K562 (cell line): ENCODE data around the gene TRIM4. TPM values are rescaled to one million over a fixed set of nuclear protein-coding genes. Genes with fewer than 3 reads are reported as not detected.

ENCODE experiments used
- DIDO1 ChIP-seq: fragments of 450-650 bp; IDR thresholded peaks from 2 replicates; pipeline ENCODE4 v1.6.1; 2016; ENCODE audit warnings: low read depth, missing biosample characterization, missing genetic modification characterization
- E2F1 ChIP-seq: sonication (generic); formaldehyde crosslinking; IDR thresholded peaks from 2 replicates; pipeline ENCODE4 v1.8.1; 2023; ENCODE audit warnings: mild to moderate bottlenecking, missing genetic modification reagents, moderate library complexity
- NR0B1 ChIP-seq: fragments of 450-650 bp; IDR thresholded peaks from one replicate; pipeline ENCODE4 v1.6.1; 2018; ENCODE audit warnings: mild to moderate bottlenecking, moderate library complexity; ENCODE audit not compliant: partially characterized antibody
- NR2C1 ChIP-seq, 2 experiments: fragments of 450-650 bp; IDR thresholded peaks; 2 replicates each; pipeline ENCODE4 v1.6.1; 2017; ENCODE audit warnings: mild to moderate bottlenecking in 2 of 2, antibody characterized with exemption in 1 of 2, inconsistent platforms in 1 of 2, missing compliant biosample characterization in 1 of 2, missing genetic modification characterization in 1 of 2
- NRF1 ChIP-seq, 2 experiments: fragments of 450-650 bp; IDR thresholded peaks in 1 of 2; conservative IDR thresholded peaks in 1 of 2; 2 replicates each; pipeline ENCODE4 v1.6.1; 2014; ENCODE audit warnings: mild to moderate bottlenecking in 2 of 2
- ZNF212 ChIP-seq: fragments of 450-650 bp; formaldehyde crosslinking; IDR thresholded peaks from 2 replicates; pipeline ENCODE4 v1.4.0; 2020; ENCODE audit warnings: mild to moderate bottlenecking
- ZNF639 ChIP-seq, 2 experiments: fragments of 200-800 bp in 1 of 2; sonication (Bioruptor generic) in 1 of 2; sonication (generic) in 1 of 2; formaldehyde crosslinking in 1 of 2; IDR thresholded peaks in 1 of 2; conservative IDR thresholded peaks in 1 of 2; 2 replicates each; pipeline versions ENCODE4 v1.5.0 to v1.6.1; 2016 to 2020; ENCODE audit warnings: missing compliant biosample characterization in 1 of 2, missing genetic modification characterization in 1 of 2, missing genetic modification reagents in 1 of 2
- polyA plus RNA-seq, 8 experiments: library from polyadenylated mRNA; depleted of rRNA in 4 of 8; stranded (reverse) in 5 of 8; unstranded in 3 of 8; fragments of >200 nt; fragmentation: Nextera tagmentation in 2 of 8; fragmentation: Illumina TruSeq in 1 of 8; extraction: Ambion mirVana in 2 of 8; extraction: Trizol in 1 of 8; gene quantifications; 2 replicates each; pipeline versions ENCODE4 v1.2.1 to v1.2.3, GENCODE V29; 2011 to 2014; ENCODE audit warnings: inconsistent platforms in 1 of 8, missing spikeins in 1 of 8
- total RNA-seq, 7 experiments: library from RNA; depleted of rRNA in 6 of 7; stranded (reverse); fragments of >200 nt in 6 of 7; fragmentation: Illumina TruSeq in 2 of 7; extraction: Trizol in 2 of 7; gene quantifications; 2 replicates each; pipeline versions ENCODE4 v1.2.1 to v1.2.3, GENCODE V29; 2011 to 2021; ENCODE audit warnings: low replicate concordance in 1 of 7

TRIM4 gene
- total and polyA plus RNA-seq, 9 of the 15 experiments (the other 6 are each of a cell fraction or from before 2014, with no cell fraction given): 6.2 to 28.3 (median 22.4) TPM

- TF ChIP-seq ZNF639 (CRISPR knock-in tag; conservative IDR thresholded peaks at IDR 0.05 in 1 of 2, IDR thresholded peaks at IDR 0.05 in 1 of 2) (peak; percentile 10 to 87; a peak in 3 of 4 replicates), NR2C1 (IDR thresholded peaks at IDR 0.05) (peak; percentile 92), NR2C1 (tag; IDR thresholded peaks at IDR 0.05) (peak; percentile 94), NRF1 (conservative IDR thresholded peaks at IDR 0.05 in 1 of 2, IDR thresholded peaks at IDR 0.05 in 1 of 2) (peak; percentile 87 to 90), ZNF212 (no peak), E2F1 (CRISPR knock-in tag) (peak; percentile 79), DIDO1 (tag) (peak; percentile 79), NR0B1 (no peak)
Observed at GRCh38 chr7:99918959-99919813, at the start of gene TRIM4 (continued).
